ENCODE measurements around the gene TPBG. TPM values are rescaled to one million over a fixed set of nuclear protein-coding genes. Genes with fewer than 3 reads are reported as not detected.

TPBG gene, protein sequence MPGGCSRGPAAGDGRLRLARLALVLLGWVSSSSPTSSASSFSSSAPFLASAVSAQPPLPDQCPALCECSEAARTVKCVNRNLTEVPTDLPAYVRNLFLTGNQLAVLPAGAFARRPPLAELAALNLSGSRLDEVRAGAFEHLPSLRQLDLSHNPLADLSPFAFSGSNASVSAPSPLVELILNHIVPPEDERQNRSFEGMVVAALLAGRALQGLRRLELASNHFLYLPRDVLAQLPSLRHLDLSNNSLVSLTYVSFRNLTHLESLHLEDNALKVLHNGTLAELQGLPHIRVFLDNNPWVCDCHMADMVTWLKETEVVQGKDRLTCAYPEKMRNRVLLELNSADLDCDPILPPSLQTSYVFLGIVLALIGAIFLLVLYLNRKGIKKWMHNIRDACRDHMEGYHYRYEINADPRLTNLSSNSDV
- total RNA-seq: 80.9 and 99.7 TPM in 2 replicates

DNA sequence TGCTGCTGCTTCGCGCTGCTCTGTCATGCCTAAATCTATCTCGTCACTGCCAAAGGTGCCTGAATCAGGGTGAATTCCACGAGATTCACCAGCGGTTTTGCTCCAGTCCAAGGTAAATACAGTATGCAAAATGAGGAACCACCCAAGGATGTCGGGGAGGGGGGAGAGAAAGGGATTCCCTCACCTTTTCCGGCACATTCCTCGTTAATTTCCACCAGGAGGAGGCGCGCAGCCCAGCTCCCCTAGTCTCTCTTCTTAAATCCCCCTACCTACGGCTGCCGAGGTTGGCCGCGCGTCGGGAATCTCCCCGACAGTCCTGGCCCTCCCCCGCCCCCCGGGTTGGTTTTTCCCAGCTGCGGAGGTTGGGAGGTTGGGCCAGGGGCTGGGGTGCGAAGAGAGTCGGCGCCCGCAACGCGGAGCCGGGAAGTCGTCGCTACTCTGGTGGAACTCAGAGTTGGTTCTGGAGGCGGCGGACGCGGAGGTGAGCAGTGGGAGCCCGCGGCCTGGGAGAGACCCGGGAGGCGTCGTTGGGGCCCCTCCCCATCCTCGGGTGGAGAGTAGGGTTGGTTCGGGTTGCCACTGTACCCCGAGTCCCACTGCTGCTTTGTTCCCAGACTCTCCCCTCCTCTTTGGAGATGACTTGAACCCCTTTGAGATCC, at the start of gene TPBG:
Gene TPBG (plus strand): TSS at position 390 of the 659 bp plus-strand sequence. CDS start 1,145 bp downstream, outside the sequence.

Other genes starting within 250 kb of the TPBG start
- 18.6 and 25.6 TPM in 2 replicates for gene IBTK, start 116.1 kb upstream of the TPBG start, total RNA-seq

All from airway epithelial cell (primary cell).